Retinal pigment epithelial cell (primary cell): ENCODE results near the gene USP47.

Experiments
- DNase-seq: peaks from one replicate; pipeline ENCODE4 v3.0.0-alpha.2; 2010; ENCODE audit warnings: low read depth
- H3K4me3 ChIP-seq: 2 replicates; pipeline ENCODE4 v1.5.1; 2011; ENCODE audit warnings: mild to moderate bottlenecking, low read length, control low read depth, moderate library complexity
- CTCF ChIP-seq: conservative IDR thresholded peaks from 2 replicates; pipeline ENCODE4 v1.5.1; 2011; ENCODE audit warnings: low read depth, low read length, control low read depth, inconsistent platforms

USP47 gene

GRCh38 chr11:11867720-11868119 is 25.9 kb downstream of the USP47 start:
- H3K4me3 ChIP-seq: no peak overlapping the region
- TF ChIP-seq CTCF: no peak
- no peak for DNase-seq

GRCh38 chr11:11871991-11872401 is 30.2 kb downstream of the USP47 start:
- H3K4me3 ChIP-seq: no peak overlapping the region
- TF ChIP-seq CTCF: no peak
- DNase-seq: no peak

- no peak for DNase-seq
- no peak overlapping the region for H3K4me3 ChIP-seq
- TF ChIP-seq CTCF: peak; percentile 20
Measured at GRCh38 chr11:11876458-11876857, 34.7 kb downstream of the USP47 start.

GRCh38 chr11:11880179-11880578 is 38.4 kb downstream of the USP47 start:
- DNase-seq: no peak
- TF ChIP-seq CTCF: no peak
- no peak overlapping the region for H3K4me3 ChIP-seq

GRCh38 chr11:11882539-11882938 is 40.8 kb downstream of the USP47 start:
- no peak overlapping the region for H3K4me3 ChIP-seq
- TF ChIP-seq CTCF: no peak
- DNase-seq: no peak

GRCh38 chr11:11884351-11884750 is 42.6 kb downstream of the USP47 start:
- H3K4me3 ChIP-seq: no peak overlapping the region
- TF ChIP-seq CTCF: no peak
- DNase-seq: no peak

GRCh38 chr11:11884774-11885481 is 43.2 kb downstream of the USP47 start:
- TF ChIP-seq CTCF: no peak
- no peak for DNase-seq

More at GRCh38 chr11:11884774-11885481, 43.2 kb downstream of the USP47 start:
- H3K4me3 ChIP-seq: no peak overlapping the region
